HEK293T (cell line): ENCODE measurements around the gene NEK4.

Experiments
- BHLHE40 ChIP-seq: fragments of 450-650 bp; IDR thresholded peaks from 2 replicates; pipeline ENCODE4 v1.6.1; 2016; ENCODE audit warnings: mild to moderate bottlenecking, moderate library complexity, borderline replicate concordance
- CTBP1 ChIP-seq: fragments of 450-650 bp; IDR thresholded peaks from 2 replicates; pipeline ENCODE4 v1.6.1; 2016; ENCODE audit warnings: borderline replicate concordance
- FOXK2 ChIP-seq: fragments of 450-650 bp; IDR thresholded peaks from 2 replicates; pipeline ENCODE4 v1.6.1; 2016; ENCODE audit warnings: mild to moderate bottlenecking
- HDGF ChIP-seq: fragments of 450-650 bp; IDR thresholded peaks from 2 replicates; pipeline ENCODE4 v1.6.1; 2017; ENCODE audit warnings: antibody characterized with exemption, borderline replicate concordance
- ZNF384 ChIP-seq: fragments of 450-650 bp; IDR thresholded peaks from 2 replicates; pipeline ENCODE4 v1.6.1; 2016
- TF ChIP-seq, protein P1 (sequence below): fragments of 450-650 bp; IDR thresholded peaks from 2 replicates; pipeline ENCODE4 v1.6.1; 2016

DNA sequence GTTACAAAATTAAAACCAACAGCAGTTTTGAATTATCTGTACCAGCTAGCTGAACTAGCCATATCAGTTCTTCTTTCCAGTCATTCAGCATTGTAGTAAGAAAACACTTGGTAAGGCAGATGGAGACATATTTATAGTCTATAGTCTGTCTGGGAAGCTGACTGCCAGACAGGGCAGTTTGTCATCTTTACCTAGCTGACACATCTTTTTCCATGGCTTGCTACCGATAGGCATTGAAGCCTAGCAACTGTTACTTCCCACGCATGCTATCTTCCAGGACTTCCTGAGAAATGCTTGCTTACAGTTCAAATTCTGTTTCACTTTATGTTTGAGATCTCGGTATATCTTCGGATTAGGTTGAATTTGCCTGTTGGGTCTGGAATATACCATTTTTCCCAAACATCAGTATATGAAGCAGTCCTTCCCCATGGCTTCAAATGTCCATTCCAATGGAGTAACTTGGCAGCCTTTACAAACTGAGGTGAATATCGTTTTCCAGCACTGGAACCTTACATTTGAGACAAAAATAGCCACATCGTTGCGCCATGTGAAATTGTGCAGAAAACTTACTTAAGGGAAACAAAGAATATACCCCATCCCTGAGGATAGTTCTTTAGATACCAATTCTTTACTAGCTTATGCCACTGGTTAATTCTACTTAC lies 76.1 kb downstream of the NEK4 start:
- TF ChIP-seq ZNF384 (no peak), HDGF (no peak), BHLHE40 (no peak), FOXK2 (no peak), CTBP1 (no peak)
- TF ChIP-seq, protein P1, sequence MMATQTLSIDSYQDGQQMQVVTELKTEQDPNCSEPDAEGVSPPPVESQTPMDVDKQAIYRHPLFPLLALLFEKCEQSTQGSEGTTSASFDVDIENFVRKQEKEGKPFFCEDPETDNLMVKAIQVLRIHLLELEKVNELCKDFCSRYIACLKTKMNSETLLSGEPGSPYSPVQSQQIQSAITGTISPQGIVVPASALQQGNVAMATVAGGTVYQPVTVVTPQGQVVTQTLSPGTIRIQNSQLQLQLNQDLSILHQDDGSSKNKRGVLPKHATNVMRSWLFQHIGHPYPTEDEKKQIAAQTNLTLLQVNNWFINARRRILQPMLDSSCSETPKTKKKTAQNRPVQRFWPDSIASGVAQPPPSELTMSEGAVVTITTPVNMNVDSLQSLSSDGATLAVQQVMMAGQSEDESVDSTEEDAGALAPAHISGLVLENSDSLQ = no peak
